ENCODE measurements around the gene ARHGAP25.

ARHGAP25 gene

DNA sequence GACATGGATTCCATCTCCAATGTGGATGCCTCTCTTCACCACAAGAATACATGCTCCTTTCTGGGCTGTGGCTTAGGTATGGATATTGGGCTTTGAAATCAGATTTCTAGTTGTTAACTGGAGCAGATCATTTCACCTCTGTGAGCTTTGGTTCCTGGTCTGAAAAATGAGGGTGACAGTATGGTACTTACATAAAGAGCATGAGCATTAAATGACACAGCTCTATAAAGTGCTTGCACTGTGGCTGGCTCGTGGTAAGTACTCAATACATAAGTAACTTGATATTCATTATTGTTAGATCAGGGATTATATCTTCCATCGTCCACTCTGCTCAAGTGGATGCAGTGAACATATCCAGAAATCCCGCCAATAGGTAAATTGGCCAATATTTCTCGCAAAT is 33.4 kb downstream of the ARHGAP25 start:
- DNase-seq = no peak

- DNase-seq = no peak
Observed at GRCh38 chr2:68768461-68768860, 33.9 kb downstream of the ARHGAP25 start.

DNA sequence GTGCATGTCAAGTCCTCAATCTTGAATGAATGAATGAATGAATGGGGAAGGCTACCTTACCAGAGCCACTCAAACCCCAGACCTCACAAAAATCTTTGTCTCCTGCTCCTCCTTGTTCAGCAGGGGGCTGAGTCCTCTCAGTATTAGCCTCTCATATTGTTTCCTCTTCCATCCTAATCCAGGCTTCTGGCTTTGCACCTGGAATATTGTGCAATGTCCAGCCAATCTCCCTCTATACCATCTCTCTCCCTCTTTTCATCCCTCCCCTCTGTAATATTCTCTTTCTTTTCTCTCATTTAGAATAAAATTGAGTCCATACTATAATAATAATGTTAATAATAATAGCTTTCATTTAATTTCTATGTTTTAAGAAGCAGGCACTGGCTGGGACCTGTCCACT is 34.3 kb downstream of the ARHGAP25 start:
- DNase-seq = no peak

DNA sequence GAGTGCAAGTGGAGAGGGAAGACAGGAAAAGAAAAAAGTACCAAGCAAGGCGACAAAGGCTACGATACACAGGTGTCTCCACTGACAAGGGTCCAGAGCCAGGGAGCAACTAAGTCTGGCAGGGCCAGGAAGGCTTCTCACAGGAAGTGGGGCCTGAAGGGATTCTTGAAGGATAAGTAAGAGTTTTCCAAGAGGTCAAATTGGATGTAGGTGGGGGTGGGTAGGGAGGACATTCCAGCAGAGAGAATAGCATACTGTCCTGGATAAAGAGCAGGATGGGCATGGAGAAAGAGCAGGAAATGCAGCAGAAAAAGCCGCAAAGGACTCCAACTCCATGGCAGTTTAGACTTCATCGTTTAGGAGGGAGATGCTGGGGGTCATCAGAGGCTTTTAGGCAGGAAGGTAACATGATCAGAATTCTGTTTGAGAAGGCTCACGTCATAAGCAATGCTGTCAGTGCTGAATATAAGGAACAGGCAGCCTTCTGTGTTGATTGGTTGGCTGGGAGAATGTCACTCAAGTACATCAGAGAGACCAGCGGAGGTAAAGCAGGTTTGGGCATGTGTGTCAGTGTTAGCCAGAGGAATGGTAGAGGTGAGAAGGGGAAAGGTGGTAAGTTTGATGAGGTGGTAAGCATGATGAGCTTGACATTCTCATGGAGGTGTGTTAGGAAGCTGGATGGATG is 35.1 kb downstream of the ARHGAP25 start:
- DNase-seq = peak; percentile 37

DNA sequence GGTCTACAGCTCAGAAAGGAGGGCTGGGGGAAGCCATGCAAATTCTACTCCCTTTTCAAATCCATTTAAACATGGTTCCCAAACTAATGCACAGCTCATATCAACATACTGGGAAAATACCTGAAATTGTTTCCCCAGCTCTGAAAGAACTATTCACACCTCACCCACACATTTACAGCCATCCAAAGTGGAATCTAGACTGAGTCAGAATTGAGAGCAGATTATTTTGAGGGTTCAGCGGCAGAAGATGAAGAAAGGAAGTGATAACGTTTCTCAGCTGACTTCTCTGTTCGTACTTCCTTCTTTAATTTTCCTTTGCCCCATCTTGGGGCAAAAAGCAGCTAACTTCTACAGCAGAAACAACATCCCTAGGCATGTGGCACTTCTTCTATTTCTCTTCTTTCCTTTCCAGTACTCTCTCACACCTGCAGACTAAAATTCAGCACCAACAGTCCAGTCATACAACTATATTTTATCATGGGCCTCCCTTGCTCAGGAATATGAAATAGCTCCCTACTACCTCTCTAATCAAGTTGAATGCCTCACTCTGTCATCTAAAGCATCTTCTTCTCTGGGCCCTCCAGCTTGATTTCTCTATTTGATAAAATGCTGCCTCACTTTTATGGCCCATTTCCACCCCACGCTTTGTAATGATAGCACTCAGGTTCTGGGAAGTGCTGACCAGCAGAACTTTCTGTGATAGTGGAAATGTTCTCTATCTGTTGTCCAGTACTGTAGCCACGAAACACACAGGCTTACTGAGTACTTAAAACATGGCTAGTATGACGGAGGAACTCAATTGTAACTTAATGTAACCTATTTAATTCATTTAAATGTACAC is 35.9 kb downstream of the ARHGAP25 start:
- no peak for DNase-seq

GRCh38 chr2:68771211-68771751 is 36.7 kb downstream of the ARHGAP25 start:
- no peak for DNase-seq

DNA sequence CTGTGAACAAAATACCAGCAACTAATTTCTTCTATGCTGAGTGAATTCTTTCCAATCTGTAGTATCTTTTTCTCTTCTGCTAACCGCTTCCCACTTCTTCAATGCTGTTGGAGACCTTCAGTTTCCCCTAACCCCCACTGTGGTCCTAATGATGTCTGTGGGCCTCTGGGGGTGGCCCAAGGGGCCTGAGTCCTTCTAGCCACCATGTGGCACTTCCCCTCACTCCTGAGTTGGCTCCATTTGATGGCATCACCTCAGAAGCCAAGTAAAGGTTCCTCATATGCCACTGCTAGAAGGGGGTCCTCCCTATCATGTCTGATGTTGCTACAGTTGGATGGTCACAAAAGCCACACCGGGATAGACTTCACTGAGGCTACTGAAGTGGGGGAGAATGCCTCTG is 37.5 kb downstream of the ARHGAP25 start:
- DNase-seq = no peak

DNA sequence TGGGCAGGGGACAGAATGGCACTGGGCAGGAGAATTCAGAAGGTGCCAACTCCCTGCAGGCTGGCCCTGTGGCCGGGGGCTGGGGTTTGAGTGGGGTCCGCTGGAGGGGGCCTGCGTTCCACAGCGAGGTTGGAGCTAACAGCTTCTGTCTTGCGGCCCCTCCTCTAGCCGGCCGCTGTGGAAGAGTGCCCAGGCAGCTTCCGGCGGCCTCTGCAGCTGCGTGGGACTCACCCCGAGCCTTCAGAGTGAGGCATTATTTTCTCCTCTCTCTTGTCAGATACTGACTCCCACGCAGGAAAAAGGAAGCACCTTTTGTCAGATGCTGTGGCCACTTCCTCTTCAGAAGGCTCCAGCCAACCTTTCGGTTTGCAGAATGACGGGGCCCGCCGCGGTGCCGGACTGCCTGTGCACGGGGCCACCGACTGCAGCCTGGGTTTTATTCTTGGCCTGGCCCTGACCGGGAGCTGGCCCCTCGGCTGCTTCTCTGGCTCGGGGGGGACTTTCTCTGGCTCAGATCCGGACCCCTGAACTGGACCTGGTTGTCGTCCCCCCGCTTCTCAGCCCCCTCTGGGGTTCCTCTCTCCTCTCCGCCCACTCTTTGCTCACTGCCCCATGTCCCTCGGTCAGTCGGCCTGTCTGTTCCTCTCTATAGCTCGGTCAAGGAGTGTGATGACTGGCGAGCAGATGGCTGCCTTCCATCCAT is 40.1 kb downstream of the ARHGAP25 start:
- no peak for DNase-seq

- no peak for DNase-seq
Observed at GRCh38 chr2:68775272-68775842, 40.7 kb downstream of the ARHGAP25 start.

DNA sequence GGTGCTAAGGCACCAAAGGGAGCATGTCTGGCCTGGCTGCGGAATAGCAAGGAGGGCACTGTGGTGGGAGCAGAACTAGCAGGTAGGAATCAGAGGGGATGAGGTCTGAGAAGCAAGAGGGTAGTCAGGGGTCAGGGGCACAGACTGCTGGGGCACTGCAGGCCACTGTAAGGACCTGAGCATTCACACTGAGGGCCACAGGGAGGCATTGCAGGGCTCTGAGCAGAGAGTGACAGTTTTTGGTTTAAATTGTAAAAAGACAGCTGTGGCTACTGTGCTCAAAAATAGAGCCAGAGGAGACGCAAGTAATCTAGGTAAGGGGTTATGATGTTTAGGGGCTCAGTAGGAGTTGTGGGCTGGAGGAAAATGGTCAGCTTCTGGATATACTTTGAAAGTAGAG is 41.5 kb downstream of the ARHGAP25 start:
- DNase-seq = no peak

DNA sequence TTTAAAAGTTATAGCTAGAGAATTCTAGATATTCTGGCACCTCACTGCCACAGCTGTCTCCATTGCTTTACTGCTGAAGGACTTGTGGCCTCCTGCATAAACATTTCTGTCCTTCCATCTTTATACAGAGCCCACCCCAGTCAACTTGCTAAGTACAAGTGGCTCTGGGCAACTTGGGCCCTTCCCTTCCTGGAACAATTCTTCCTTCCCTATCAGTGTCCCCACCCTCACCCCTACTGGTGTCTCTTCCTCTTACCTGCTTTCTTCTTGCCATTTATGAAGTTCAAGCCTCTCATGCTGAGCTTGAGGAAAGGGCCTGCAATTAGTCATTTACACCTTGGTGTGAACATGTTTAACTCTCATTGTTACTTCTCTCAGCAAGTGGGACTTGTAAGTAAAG is 45.0 kb downstream of the ARHGAP25 start:
- DNase-seq = no peak

DNA sequence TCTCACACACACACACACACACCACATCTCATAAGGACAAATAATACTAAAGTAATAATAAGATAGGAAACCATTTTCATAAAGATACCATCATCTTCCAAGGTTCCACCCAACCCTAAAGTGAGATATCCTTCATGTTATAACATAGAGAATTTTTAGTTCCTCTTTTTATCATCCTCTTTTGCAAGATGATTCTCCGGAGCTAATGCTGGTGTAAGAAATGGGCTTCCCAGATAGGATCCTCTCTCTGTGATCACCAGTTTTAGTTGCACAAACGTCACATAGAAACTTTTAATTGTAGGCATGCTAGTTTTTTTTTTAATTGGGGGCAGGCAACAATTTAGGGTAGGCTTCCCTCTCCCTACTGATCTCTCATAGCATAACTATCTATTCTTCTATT is 49.6 kb downstream of the ARHGAP25 start:
- no peak for DNase-seq

GRCh38 chr2:68784915-68785314 is 50.3 kb downstream of the ARHGAP25 start:
- DNase-seq = no peak

DNA sequence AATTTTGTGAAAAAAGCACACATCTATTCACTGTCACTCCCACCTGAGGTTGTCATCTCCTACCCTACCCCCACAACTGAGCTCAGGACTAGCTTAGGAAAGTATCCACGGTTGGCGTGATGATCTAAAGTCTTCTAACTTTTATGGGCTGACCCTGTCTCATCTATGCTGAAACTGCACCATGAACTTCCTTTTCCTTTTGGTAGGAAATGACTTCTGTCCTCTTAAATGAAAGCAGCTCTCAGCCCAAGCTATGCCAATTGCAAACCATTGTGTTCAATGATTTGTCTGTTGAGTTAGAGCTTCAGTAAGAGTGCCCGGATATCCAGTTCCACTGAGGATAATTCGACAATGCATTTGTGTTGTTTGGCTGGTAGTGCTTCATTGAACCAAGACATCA is 52.7 kb downstream of the ARHGAP25 start:
- no peak for DNase-seq

- no peak for DNase-seq
Observed at GRCh38 chr2:68789603-68790002, 55.0 kb downstream of the ARHGAP25 start.

GRCh38 chr2:68790600-68790999 is 56.0 kb downstream of the ARHGAP25 start:
- no peak for DNase-seq

DNA sequence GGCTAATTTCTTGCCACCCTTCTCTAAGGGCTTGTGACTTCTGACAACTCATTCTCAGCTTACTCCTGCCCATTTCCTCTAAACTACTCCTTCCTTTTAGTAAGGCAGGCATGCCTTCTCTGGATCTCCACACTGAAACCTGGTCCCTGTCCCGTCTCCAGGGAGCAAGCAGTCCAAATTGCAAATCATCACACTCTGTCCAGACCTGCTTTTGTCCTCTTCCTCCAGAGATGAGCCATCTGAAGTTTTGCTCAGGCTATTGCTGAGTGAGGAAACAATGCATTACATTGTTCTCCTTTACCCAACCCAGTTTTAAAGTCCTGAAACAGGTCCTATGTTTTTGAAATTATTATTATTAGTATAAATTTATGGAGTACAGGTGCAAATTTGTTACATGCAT is 57.3 kb downstream of the ARHGAP25 start:
- no peak for DNase-seq

GRCh38 chr2:68792751-68793150 is 58.1 kb downstream of the ARHGAP25 start:
- no peak for DNase-seq

GRCh38 chr2:68796295-68796905 is 61.8 kb downstream of the ARHGAP25 start:
- DNase-seq = no peak

- DNase-seq = no peak
Observed at GRCh38 chr2:68798569-68798968, 64.0 kb downstream of the ARHGAP25 start.

DNA sequence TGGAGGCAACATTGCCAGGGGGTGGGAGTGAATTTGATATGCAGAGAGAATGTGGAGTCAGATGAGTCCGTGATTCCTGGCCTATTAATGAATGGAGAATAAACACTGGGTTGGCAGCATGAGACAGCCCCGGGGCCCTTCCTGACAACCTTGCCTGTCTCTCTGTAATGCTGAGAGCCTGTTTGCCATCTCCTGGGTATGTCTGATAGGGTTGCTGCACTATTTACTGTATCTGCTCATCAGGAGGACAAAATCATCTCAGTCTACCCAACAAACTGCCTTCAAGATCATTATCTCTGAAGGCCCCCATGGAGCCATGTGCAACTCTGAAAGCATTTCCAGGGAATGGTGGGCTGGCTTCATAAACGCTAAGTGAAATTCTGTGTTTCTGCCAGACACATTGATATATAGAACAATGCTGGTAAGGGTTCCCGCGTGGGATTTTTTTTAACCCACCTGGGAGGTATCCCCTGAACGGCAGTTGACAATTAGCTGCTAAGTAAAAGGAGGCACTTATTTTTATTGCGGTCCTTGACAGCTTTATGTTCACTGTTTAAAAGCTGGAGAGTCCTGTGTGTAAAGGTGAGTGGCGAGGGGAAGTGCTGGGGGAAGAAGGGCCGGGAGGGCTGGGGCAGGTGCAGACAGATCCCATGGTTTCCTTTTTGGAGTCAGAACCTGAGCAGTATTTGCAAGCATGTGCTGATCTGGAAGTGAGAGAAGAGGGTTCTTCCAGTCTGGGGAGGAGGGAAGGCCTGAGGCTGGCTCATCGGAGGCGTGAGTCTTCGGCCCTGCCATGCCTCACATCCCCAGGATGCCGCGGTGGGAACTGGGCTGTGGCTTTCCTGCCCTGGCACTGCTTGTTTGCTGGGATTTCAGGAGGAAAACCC is 64.8 kb downstream of the ARHGAP25 start:
- DNase-seq = no peak
